Keratinocyte (primary cell): ENCODE results near the gene UTP11. TPM values are rescaled to one million over a fixed set of nuclear protein-coding genes. Genes with fewer than 3 reads are reported as not detected.

Source experiments
- DNase-seq: peaks from one replicate; pipeline ENCODE4 v3.0.0-alpha.2; 2011; ENCODE audit warnings: low read depth, missing footprints, low spot score
- FAIRE-seq: peaks from 2 replicates; lab custom pipeline; 2011; peaks lifted over from hg19 to GRCh38; lab: Jason Lieb, UNC
- H2AFZ ChIP-seq: 2 replicates; pipeline ENCODE4 v1.6.0; 2012; ENCODE audit warnings: low read length, control low read depth, inconsistent platforms; ENCODE audit not compliant: control insufficient read depth
- H3K27ac ChIP-seq: 2 replicates; pipeline ENCODE4 v1.5.1; 2011; ENCODE audit warnings: low read length; ENCODE audit not compliant: control insufficient read depth, insufficient read depth
- H3K27me3 ChIP-seq: 3 replicates; pipeline ENCODE4 v1.6.0; 2011; ENCODE audit warnings: low read length; ENCODE audit not compliant: control insufficient read depth, insufficient read depth; ENCODE audit errors: extremely low read depth
- H3K36me3 ChIP-seq, 2 experiments: 2 replicates in 1 of 2; 3 replicates in 1 of 2; pipeline ENCODE4 v1.5.1; 2011; ENCODE audit warnings: low read length in 2 of 2, mild to moderate bottlenecking in 1 of 2; ENCODE audit not compliant: control insufficient read depth in 2 of 2, insufficient read depth in 2 of 2; ENCODE audit errors: extremely low read depth in 1 of 2
- H3K4me1 ChIP-seq: 3 replicates; pipeline ENCODE4 v1.5.1; 2011; ENCODE audit warnings: low read length; ENCODE audit not compliant: control insufficient read depth, insufficient read depth; ENCODE audit errors: extremely low read depth
- H3K4me2 ChIP-seq: 3 replicates; pipeline ENCODE4 v1.6.0; 2011; ENCODE audit warnings: low read depth, low read length; ENCODE audit not compliant: control insufficient read depth, insufficient read depth; ENCODE audit errors: extremely low read depth
- H3K4me3 ChIP-seq, 3 experiments: fragments of 200-600 bp in 1 of 3; sonication (generic) in 1 of 3; 2 replicates in 2 of 3; 3 replicates in 1 of 3; pipeline ENCODE4 v1.5.1; 2011 to 2016; ENCODE audit warnings: low read length in 3 of 3, mild to moderate bottlenecking in 3 of 3, control low read depth in 2 of 3, inconsistent platforms in 1 of 3, low read depth in 1 of 3, mixed read lengths in 1 of 3, mixed run types in 1 of 3, moderate library complexity in 1 of 3; ENCODE audit not compliant: control insufficient read depth in 2 of 3, insufficient read depth in 2 of 3; ENCODE audit errors: extremely low read depth in 1 of 3
- H3K79me2 ChIP-seq: 2 replicates; pipeline ENCODE4 v1.6.0; 2012; ENCODE audit warnings: low read length; ENCODE audit not compliant: control insufficient read depth, insufficient read depth
- H3K9ac ChIP-seq: 3 replicates; pipeline ENCODE4 v1.6.0; 2011; ENCODE audit warnings: low read length; ENCODE audit not compliant: control insufficient read depth, insufficient read depth; ENCODE audit errors: extremely low read depth
- H3K9me1 ChIP-seq: 3 replicates; pipeline ENCODE4 v1.6.0; 2011; ENCODE audit warnings: low read length; ENCODE audit not compliant: control insufficient read depth, insufficient read depth; ENCODE audit errors: extremely low read depth
- H3K9me3 ChIP-seq: 2 replicates; pipeline ENCODE4 v1.5.1; 2012; ENCODE audit warnings: low read depth, low read length; ENCODE audit not compliant: control insufficient read depth
- H4K20me1 ChIP-seq: 3 replicates; pipeline ENCODE4 v1.6.0; 2011; ENCODE audit warnings: low read length; ENCODE audit not compliant: control insufficient read depth, insufficient read depth; ENCODE audit errors: extremely low read depth
- EZH2 ChIP-seq: IDR thresholded peaks from one replicate; pipeline ENCODE4 v1.6.1; 2012; ENCODE audit warnings: inconsistent platforms, mild to moderate bottlenecking, low read length, moderate library complexity
- dilution Hi-C: fragments of 300-500 bp; cut with MboI; formaldehyde crosslinking; loops from one replicate; pipeline ENCODE4 v1.7.0; 2020; ENCODE audit warnings: low sequenced_read_pairs; ENCODE audit not compliant: extremely low pct_ligation_motif_present
- polyA plus RNA-seq, 5 experiments: library from polyadenylated mRNA; depleted of rRNA in 3 of 5; stranded (reverse) in 3 of 5; stranded (forward) in 1 of 5; unstranded in 1 of 5; fragments of >200 nt; gene quantifications; 1 replicate in 1 of 5; 2 replicates in 3 of 5; 3 replicates in 1 of 5; pipeline versions ENCODE4 v1.2.1 to v1.2.3, GENCODE V29; 2011 to 2012; ENCODE audit warnings: missing spikeins in 2 of 5, low read depth in 1 of 5, low replicate concordance in 1 of 5
- TF ChIP-seq, protein P1 (sequence below), 3 experiments: IDR thresholded peaks in 1 of 3; conservative IDR thresholded peaks in 1 of 3; optimal IDR thresholded peaks in 1 of 3; 2 replicates in 2 of 3; 3 replicates in 1 of 3; pipeline versions ENCODE3 to v1.5.1; 2011; ENCODE audit warnings: low read length in 3 of 3, mild to moderate bottlenecking in 3 of 3, moderate library complexity in 2 of 3, control low read depth in 1 of 3, inconsistent platforms in 1 of 3; ENCODE audit not compliant: insufficient read depth in 2 of 3; ENCODE audit errors: extremely low read depth in 1 of 3

UTP11 gene
- polyA plus RNA-seq, 1 donor (not counting 4 experiments of a cell fraction or from before 2014, with no cell fraction given): 50.0 TPM

DNA sequence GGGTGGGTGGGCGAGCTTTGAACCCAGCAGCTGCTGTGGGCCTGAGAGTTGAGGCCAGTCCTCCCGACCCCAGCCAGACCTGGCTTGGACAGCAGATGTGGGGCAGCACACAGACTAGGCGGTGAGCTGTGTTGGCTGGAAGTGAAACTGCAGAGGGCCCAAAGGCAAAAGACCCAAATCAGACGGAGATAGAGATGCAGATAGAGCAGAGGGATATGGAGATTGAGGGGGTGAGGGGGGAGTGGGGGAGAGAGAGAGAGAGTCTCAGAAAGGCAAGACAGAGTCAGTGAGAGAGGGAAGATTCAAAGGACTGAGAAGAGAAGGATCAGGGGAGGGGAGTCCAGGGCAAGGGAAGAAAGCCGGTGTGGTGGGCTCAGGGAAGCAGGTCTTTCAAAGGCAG is 51.1 kb downstream of the UTP11 start:
- Histone ChIP-seq H3K9ac (no peak overlapping the region), H3K79me2 (peaks cover 6% of the 10 kb centered on the region), H3K27ac (peak overlapping the region; percentile 37), H4K20me1 (no peaks in the 10 kb centered on the region), H3K4me3 (no peak overlapping the region), H3K27me3 (no peaks in the 10 kb centered on the region), H2AFZ (peak overlapping the region; percentile 61), H3K4me2 (peak overlapping the region; percentile 47), H3K9me1 (no peaks in the 10 kb centered on the region), H3K4me1 (peaks cover 25% of the 10 kb centered on the region), H3K9me3 (no peaks in the 10 kb centered on the region), H3K36me3 (no peaks in the 10 kb centered on the region)
- TF ChIP-seq, protein P1, sequence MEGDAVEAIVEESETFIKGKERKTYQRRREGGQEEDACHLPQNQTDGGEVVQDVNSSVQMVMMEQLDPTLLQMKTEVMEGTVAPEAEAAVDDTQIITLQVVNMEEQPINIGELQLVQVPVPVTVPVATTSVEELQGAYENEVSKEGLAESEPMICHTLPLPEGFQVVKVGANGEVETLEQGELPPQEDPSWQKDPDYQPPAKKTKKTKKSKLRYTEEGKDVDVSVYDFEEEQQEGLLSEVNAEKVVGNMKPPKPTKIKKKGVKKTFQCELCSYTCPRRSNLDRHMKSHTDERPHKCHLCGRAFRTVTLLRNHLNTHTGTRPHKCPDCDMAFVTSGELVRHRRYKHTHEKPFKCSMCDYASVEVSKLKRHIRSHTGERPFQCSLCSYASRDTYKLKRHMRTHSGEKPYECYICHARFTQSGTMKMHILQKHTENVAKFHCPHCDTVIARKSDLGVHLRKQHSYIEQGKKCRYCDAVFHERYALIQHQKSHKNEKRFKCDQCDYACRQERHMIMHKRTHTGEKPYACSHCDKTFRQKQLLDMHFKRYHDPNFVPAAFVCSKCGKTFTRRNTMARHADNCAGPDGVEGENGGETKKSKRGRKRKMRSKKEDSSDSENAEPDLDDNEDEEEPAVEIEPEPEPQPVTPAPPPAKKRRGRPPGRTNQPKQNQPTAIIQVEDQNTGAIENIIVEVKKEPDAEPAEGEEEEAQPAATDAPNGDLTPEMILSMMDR (optimal IDR thresholded peaks at IDR 0.05 in 1 of 3, IDR thresholded peaks at IDR 0.05 in 1 of 3, conservative IDR thresholded peaks at IDR 0.05 in 1 of 3; ENCODE audit: extremely low read depth in 1 of 3, insufficient read depth in 2 of 3, low read length in 3 of 3): no peak
- TF ChIP-seq EZH2: no peak
- dilution Hi-C loops: no loop called here
- DNase-seq: no peak
- no peak for FAIRE-seq

DNA sequence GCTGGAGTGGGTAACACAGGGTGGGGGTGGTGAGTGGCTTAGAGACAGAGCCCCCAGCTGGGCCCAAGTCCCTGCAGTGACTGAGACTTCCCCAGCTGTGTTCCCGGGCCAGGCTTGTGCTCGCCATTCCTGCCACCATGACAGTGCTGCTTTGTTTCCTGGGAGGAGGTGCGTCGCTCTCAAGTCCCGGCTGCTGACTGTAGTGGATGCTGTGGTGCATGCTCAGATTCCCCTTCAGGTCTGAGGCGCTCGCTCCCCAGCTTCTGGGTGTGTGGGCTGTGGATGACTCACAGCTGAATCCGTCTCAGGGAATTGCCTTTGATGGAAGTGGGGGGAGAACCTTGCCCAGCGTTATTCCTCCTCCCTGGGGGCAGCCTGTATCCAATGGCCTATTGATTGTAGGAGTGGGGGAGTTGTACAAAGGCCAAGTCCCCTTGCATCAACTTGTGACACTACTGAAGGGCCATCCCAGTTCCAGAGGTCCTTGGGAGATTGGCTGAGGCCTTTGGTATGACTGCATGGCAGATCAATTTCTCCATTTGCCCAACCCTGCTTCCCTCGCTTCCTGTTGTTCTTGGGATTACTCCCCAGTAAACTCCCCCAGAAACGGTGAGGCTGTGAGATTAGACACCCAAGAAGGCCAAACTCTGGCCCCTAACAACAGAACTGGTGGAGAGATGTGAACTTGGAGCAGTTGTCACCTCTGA is 51.8 kb downstream of the UTP11 start:
- Histone ChIP-seq H3K27me3 (no peaks in the 10 kb centered on the region), H4K20me1 (no peaks in the 10 kb centered on the region), H3K9me1 (no peaks in the 10 kb centered on the region), H3K4me3 (peak overlapping the region in 1 of 3 experiments; percentile 0), H3K27ac (peak overlapping the region; percentile 37), H3K9me3 (no peaks in the 10 kb centered on the region), H3K4me2 (peak overlapping the region; percentile 47), H2AFZ (peak overlapping the region; percentile 61), H3K36me3 (no peaks in the 10 kb centered on the region), H3K79me2 (peaks cover 6% of the 10 kb centered on the region), H3K9ac (peak overlapping the region; percentile 1), H3K4me1 (peaks cover 25% of the 10 kb centered on the region)
- dilution Hi-C loops: no loop called here
- FAIRE-seq (peak; percentile 97), DNase-seq (peak; percentile 76)
- TF ChIP-seq, protein P1 (optimal IDR thresholded peaks at IDR 0.05 in 1 of 3, IDR thresholded peaks at IDR 0.05 in 1 of 3, conservative IDR thresholded peaks at IDR 0.05 in 1 of 3; ENCODE audit: extremely low read depth in 1 of 3, insufficient read depth in 2 of 3, low read length in 3 of 3): peak in 2 of 3 experiments; percentile 32 to 34
- TF ChIP-seq EZH2: no peak
